Measurements from ENCODE around the gene SMC1B.
A peak's percentile ranks its signal among the peaks of the same experiment; 100 is the strongest.
"Not testable (repeated sequence)": the region's sequence is repeated elsewhere in the genome, so short reads cannot be mapped to it uniquely, and the experiment has no call there.

SMC1B gene

DNA sequence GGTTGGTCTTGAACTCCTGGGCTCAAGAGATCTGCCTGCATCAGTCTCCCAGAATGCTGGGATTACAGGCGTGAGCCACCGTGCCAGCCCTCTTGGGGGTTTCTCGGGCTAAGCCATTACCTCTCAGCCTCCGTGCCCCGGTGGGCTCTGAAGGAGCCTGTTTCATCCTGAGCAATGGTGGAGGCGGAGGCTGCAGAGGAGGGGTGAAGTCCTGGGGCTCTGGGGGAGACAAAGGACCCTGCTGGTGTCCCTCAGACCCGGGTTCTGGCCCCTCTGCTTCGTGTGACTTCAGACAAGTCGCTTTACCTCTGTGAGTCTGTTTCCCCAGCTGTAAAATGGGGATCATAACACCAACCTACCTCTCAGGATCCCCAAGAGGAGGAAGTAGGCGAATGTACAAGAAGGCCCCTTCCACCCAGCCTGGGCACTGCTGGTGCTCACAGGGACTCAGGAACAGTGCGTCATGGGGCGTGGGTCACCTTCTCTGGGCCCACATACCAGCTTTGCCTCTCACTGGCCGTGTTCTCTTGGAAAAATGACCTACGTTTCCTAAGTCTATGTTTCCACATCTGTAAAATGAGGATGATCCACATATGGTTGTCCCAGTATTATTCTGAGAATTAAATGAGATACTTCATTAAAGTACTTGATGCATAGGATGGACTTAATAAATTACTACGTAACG is 36.8 kb upstream of the SMC1B start:
- peak overlapping the region; percentile 93 for H3K27ac ChIP-seq
- no peaks in the 10 kb centered on the region for H3K36me3 ChIP-seq (ENCODE audit: control insufficient read depth, insufficient read depth, low read length)
- peaks cover 31% of the 10 kb centered on the region for H3K4me1 ChIP-seq
- H3K4me2 ChIP-seq (ENCODE audit: low read length), result no peak overlapping the region
- H3K79me2 ChIP-seq, result no peaks in the 10 kb centered on the region
- H3K27me3 ChIP-seq (ENCODE audit: control insufficient read depth, insufficient read depth, low read length), result no peaks in the 10 kb centered on the region
- no peak overlapping the region for H2AFZ ChIP-seq
- no peaks in the 10 kb centered on the region for H3K9me3 ChIP-seq (ENCODE audit: control insufficient read depth, low read length)
- H3K9ac ChIP-seq, result no peak overlapping the region
- H3K4me3 ChIP-seq (ENCODE audit: low read depth, low read length), result no peak overlapping the region
- TF ChIP-seq, protein P1, sequence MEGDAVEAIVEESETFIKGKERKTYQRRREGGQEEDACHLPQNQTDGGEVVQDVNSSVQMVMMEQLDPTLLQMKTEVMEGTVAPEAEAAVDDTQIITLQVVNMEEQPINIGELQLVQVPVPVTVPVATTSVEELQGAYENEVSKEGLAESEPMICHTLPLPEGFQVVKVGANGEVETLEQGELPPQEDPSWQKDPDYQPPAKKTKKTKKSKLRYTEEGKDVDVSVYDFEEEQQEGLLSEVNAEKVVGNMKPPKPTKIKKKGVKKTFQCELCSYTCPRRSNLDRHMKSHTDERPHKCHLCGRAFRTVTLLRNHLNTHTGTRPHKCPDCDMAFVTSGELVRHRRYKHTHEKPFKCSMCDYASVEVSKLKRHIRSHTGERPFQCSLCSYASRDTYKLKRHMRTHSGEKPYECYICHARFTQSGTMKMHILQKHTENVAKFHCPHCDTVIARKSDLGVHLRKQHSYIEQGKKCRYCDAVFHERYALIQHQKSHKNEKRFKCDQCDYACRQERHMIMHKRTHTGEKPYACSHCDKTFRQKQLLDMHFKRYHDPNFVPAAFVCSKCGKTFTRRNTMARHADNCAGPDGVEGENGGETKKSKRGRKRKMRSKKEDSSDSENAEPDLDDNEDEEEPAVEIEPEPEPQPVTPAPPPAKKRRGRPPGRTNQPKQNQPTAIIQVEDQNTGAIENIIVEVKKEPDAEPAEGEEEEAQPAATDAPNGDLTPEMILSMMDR (IDR thresholded peaks at IDR 0.05), result no peak

DNA sequence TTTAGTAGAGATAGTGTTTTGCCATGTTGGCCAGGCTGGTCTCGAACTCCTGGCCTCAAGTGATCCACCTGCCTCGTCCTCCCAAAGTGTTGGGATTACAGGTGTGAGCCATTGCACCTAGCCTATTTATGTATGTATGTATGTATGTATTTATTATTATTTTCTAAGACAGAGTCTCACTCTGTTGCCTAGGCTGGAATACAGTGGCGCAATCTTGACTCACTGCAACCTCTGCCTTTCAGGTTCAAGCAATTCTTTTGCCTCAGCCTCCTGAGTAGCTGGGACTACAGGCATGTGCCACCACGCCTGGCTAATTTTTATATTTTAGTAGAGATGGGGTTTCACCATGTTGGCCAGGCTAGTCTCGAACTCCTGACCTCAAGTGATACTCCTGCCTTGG is 36.0 kb upstream of the SMC1B start:
- H3K9me3 ChIP-seq (ENCODE audit: control insufficient read depth, low read length); H3K4me3 ChIP-seq (ENCODE audit: low read depth, low read length); H3K27ac ChIP-seq; H3K79me2 ChIP-seq; H3K36me3 ChIP-seq (ENCODE audit: control insufficient read depth, insufficient read depth, low read length); H3K9ac ChIP-seq; H3K27me3 ChIP-seq (ENCODE audit: control insufficient read depth, insufficient read depth, low read length); H2AFZ ChIP-seq; H3K4me2 ChIP-seq (ENCODE audit: low read length): not testable (repeated sequence)
- H3K4me1 ChIP-seq, result peaks cover 31% of the 10 kb centered on the region

DNA sequence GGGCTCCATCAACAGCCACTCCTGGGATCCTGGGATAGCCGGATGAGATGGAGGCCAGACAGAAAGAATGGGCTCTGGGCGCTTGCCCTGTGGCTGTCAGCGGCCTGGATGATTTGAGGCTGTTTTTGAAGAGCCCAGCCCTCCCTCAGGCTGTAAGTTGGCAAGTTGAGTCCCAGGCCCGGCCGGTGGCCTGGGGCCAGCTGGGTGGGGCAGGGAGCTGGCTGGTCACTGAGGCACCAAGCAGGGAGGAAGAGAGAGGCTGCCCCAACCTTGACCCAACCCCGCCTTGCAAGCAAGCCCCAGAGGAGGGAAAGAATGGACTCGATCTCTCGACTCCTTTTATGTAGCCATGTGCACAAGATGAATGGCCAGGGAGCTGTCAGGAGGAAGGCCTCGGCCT is 35.0 kb upstream of the SMC1B start:
- H3K9ac ChIP-seq, result no peak overlapping the region
- H3K4me1 ChIP-seq, result peaks cover 27% of the 10 kb centered on the region
- H3K4me2 ChIP-seq (ENCODE audit: low read length), result no peak overlapping the region
- H3K9me3 ChIP-seq (ENCODE audit: control insufficient read depth, low read length), result no peaks in the 10 kb centered on the region
- no peaks in the 10 kb centered on the region for H3K27me3 ChIP-seq (ENCODE audit: control insufficient read depth, insufficient read depth, low read length)
- TF ChIP-seq, protein P1 (IDR thresholded peaks at IDR 0.05), result no peak
- H3K27ac ChIP-seq, result no peak overlapping the region
- no peaks in the 10 kb centered on the region for H3K36me3 ChIP-seq (ENCODE audit: control insufficient read depth, insufficient read depth, low read length)
- H2AFZ ChIP-seq, result no peak overlapping the region
- H3K4me3 ChIP-seq (ENCODE audit: low read depth, low read length), result no peak overlapping the region
- H3K79me2 ChIP-seq, result no peaks in the 10 kb centered on the region

DNA sequence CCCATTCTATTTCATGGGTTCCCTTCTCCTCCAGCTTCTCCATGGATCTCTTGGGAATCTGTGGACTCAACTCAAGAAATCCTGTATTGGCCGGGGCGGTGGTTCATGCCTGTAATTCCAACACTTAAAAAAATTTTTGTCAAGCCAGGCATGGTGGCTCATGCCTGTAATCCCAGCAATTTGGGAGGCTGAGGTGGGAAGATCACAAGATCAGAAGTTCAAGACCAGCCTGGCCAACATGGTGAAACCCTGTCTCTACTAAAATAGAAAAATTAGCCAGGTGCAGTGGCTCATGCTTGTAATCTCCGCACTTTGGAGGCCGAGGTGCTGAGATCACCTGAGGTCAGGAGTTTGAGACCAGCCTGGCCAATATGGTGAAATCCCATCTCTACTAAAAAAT is 34.2 kb upstream of the SMC1B start:
- H3K36me3 ChIP-seq (ENCODE audit: control insufficient read depth, insufficient read depth, low read length); H3K27me3 ChIP-seq (ENCODE audit: control insufficient read depth, insufficient read depth, low read length); H3K27ac ChIP-seq; H3K9me3 ChIP-seq (ENCODE audit: control insufficient read depth, low read length); H3K9ac ChIP-seq; H2AFZ ChIP-seq; H3K4me2 ChIP-seq (ENCODE audit: low read length); H3K4me3 ChIP-seq (ENCODE audit: low read depth, low read length); H3K79me2 ChIP-seq: not testable (repeated sequence)
- H3K4me1 ChIP-seq, result peaks cover 21% of the 10 kb centered on the region

DNA sequence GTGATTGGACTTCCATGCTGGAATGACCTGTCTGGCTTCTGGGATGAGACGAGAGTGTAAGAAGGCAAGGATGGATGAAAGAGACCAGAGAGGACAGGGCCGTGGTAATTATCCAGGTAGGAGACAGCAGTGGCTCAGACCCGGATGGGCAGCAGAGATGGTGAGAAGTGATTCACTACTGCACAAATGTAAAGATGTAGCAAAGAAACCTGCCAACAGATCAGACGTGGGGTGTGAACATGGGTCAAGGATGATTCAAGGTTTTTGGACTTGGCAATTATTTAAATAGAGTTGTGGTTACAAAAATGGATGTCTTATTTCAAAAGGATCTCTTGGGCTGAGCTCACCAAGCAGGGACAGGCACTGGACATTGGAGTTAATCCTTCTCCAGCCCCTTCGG is 32.8 kb upstream of the SMC1B start:
- no peak overlapping the region for H3K9ac ChIP-seq
- H2AFZ ChIP-seq, result no peak overlapping the region
- H3K4me3 ChIP-seq (ENCODE audit: low read depth, low read length), result no peak overlapping the region
- no peak overlapping the region for H3K4me2 ChIP-seq (ENCODE audit: low read length)
- no peaks in the 10 kb centered on the region for H3K9me3 ChIP-seq (ENCODE audit: control insufficient read depth, low read length)
- no peaks in the 10 kb centered on the region for H3K27me3 ChIP-seq (ENCODE audit: control insufficient read depth, insufficient read depth, low read length)
- H3K27ac ChIP-seq, result no peak overlapping the region
- TF ChIP-seq, protein P1 (IDR thresholded peaks at IDR 0.05), result no peak
- no peaks in the 10 kb centered on the region for H3K36me3 ChIP-seq (ENCODE audit: control insufficient read depth, insufficient read depth, low read length)
- H3K4me1 ChIP-seq, result peaks cover 11% of the 10 kb centered on the region
- no peaks in the 10 kb centered on the region for H3K79me2 ChIP-seq
